GM12874 (cell line): Measurements from ENCODE around the gene ATP6AP2.

ENCODE experiments used
- CTCF ChIP-seq: IDR thresholded peaks from 2 replicates; pipeline ENCODE4 v1.5.1; 2011; ENCODE audit warnings: low read depth, mild to moderate bottlenecking, control low read depth, low read length, moderate library complexity; ENCODE audit not compliant: insufficient read depth

Gene ATP6AP2

GRCh38 chrX:40632199-40632598 lies 51.4 kb downstream of the ATP6AP2 start:
- no peak for TF ChIP-seq CTCF

DNA sequence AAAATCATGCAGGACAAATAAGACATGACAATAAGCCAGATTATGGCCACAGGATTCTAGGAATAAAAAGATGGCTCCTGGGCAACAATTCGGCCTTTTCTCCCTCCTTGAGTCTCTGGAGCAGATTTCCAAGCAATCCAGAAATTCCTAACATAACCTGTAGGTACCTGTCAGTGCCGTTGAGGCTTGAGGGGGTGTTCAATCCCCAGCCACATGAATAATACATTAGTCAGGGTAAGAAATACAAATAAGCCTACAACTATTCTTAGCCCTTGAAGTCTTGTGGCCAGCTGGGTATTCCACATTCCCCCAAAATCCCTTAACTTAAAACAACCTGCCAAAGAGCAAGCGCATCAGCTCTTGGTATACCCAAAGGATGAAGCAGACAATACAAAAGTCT lies 56.9 kb downstream of the ATP6AP2 start:
- TF ChIP-seq CTCF: no peak

GRCh38 chrX:40644176-40644575 lies 63.4 kb downstream of the ATP6AP2 start:
- no peak for TF ChIP-seq CTCF

- no peak for TF ChIP-seq CTCF
These were observed 64.1 kb downstream of the ATP6AP2 start for GRCh38 chrX:40644821-40645358.

DNA sequence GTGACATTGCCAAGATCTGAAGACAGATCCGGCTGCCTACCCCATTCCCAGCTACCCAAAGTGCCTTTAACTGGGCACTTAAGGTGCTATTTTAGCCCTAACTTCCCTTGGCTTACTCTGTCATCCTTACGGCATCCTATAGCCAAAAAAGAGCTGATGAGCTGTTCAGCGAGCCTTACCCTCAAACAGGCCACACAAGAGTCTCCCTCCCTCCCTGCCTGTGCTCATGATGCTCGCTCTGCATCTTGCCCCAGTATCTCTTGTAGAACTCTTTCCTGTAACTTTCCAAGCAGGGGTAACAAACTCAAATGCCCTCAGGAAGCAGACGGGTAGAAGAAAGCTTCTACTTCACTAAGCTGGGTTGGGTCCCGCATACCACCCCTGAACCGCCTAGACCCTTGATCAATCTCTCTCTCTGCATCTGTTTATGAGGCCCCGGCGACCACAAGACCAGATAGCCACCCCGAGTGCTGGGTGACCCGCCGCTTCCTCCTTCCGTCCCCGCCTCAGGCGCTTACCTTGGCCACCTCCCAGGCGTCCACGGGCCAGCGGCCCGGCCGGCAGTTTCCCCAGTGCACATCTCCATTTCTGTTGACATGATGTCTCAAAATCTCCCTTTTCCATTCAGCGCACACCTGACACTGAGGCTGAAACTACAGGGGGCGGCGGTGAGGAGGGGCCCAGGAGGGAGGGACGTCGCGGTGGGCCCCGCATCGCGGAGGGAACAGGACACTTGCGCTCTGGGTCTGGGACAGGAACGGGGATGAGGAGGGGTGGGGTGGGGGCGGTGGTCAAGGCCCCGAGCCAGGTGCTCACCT lies 65.9 kb downstream of the ATP6AP2 start:
- TF ChIP-seq CTCF: no peak

- TF ChIP-seq CTCF: 0 out of 2 replicates have a peak, but pooled peaks have one; percentile 2
These were observed 66.8 kb downstream of the ATP6AP2 start, which contains the start of gene CXorf38 for GRCh38 chrX:40647307-40648197. CXorf38 (minus strand) TSS chrX:40647561; CDS start chrX:40647520, 41 bp downstream.

GRCh38 chrX:40651620-40652223 lies 71.0 kb downstream of the ATP6AP2 start:
- TF ChIP-seq CTCF: peak; percentile 23; the same call in 1 of the 2 replicates
